Stimulated activated CD4-positive, alpha-beta T cell treated with anti-CD3 and anti-CD28 coated beads, Interleukin-2, amount 100 ng/mL, for 48 hours (primary cell): ENCODE results near the gene GPC6.

Source experiments
- DNase-seq, 2 donors: peaks; one replicate each; pipeline ENCODE4 v3.0.0-alpha.2; 2020

The GPC6 gene

DNA sequence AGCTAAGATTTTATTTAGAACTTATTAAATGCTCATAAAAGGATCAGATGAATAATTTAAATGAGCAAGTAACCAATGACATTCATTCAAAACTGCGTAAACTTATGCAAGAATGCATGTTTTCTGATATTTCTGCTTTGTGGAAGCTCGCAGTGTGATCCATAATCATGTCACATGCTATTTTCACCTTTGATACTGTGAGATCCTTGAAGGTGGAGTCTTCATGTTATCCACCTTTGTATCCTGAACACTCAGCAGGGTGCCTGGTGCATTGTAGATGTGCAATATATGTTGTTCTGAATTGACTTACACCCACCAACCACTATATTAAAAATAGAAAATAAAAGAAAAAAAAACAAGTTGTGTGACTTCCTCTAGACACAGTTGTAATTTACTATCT is 919.4 kb downstream of the GPC6 start:
- no peak for DNase-seq

DNA sequence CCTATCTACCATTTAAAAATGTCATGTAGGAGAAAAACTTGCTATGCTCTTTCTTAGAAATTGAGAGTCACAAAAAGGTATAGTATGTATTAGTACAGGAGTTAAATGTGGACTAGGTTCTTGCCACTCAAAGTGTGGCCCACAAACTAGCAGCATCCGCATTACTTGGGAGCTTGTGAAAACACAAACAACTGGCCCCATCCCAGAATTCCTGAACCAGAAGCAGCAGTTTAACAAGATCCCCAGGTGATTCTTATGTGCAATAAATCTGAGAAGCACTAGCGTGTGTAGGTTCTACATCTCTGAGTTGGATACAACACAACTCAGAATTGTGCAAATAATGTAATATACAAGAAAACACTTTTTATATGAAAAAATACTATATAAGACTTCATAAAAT is 927.0 kb downstream of the GPC6 start:
- DNase-seq, result no peak

DNA sequence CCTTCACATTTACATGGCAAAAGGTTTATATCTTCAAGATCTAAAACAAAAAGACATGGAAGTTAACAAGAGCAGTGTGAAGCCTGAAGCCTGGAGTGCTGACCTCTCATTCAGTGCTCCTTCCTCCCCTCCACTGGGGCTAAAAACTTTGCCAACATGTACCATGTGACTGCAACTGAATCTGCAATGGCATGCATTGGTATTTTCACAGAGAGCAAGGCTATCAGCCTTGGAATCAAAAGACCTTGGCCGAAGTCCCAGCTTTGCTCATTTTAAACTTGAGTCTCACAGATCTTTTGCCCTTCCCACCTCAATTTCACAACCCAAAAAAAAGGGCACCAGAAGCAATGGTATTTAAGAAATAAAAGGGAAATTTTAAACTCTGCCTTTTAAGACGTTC is 927.8 kb downstream of the GPC6 start:
- no peak for DNase-seq

DNA sequence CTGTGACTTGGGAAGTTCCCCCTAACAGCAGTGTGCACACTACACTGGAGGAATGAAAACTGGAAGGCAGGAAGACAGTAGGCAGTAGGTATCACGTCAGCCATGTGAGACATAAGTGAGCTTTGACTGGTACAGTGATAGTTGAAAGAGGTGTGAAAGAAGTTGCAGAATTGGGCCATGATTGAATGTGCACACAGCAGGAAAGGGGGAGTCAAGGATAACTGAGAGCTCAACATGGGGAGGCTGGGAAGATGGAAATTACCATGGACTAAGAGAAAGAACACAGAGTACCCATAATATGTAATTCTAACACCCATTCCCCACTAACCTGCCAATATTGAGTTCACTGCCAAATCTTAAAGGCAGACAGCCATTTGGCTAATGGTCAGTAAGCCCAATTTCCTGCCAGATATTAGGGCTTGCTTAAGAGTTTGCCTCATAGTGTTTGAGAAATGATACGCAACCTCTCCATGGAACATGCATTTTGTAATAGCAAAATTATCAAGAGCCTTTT is 931.2 kb downstream of the GPC6 start:
- no peak for DNase-seq

DNA sequence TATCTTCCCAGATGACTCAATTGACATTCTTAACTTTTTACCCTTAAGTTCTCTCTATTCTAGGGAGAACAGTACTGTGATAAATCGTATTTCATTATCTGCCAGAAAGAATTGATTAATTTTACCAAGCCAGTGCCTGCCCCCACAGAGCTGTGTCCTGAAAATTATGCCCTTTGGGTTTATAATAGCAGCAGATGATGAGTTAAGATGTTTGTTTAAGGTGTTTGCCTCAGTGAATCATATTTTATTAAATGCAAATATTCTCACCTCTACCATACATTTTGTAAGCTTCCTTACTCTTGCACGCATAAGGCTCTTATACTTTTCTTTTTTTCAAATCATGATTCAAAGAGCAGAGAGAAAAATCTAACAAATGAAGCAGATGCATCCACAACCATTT is 934.3 kb downstream of the GPC6 start:
- DNase-seq, result no peak

DNA sequence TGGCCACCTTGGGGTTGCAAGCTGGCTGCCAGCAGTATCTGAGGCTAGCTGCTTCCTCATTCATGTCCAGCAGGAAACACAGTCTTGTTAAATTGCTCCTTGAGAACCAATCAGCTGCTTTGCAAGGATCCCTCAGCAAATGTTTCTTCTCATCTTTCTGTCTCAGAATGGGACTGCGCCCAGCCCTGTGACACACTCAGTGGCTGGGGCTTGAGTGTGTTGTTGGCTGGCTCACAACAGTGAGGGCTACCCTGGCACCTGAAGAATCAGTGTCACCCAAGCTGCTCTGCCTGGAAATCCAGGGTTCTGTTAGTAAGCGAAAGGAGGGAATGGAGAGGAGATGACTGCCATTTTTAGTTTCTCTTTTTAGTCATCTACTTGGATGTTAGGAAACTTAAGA is 935.7 kb downstream of the GPC6 start:
- no peak for DNase-seq

DNA sequence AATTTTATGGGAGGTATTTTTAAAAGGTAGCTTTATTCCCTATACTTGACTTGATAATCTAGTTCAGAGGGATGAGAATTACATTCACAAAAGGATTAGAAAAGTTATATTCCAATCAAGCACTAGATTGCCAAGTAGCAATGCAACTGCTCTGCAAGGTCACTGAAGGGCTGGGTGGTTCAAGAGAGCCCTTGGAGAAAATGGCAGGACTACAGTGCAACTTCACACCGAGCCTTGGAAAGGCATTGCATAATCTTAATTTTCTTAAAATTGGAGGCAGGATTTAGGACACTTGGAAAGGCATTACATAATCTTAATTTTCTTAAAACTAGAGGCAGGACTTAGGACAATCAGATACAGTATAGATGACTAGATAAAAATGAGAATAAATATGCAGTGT is 936.9 kb downstream of the GPC6 start:
- no peak for DNase-seq

DNA sequence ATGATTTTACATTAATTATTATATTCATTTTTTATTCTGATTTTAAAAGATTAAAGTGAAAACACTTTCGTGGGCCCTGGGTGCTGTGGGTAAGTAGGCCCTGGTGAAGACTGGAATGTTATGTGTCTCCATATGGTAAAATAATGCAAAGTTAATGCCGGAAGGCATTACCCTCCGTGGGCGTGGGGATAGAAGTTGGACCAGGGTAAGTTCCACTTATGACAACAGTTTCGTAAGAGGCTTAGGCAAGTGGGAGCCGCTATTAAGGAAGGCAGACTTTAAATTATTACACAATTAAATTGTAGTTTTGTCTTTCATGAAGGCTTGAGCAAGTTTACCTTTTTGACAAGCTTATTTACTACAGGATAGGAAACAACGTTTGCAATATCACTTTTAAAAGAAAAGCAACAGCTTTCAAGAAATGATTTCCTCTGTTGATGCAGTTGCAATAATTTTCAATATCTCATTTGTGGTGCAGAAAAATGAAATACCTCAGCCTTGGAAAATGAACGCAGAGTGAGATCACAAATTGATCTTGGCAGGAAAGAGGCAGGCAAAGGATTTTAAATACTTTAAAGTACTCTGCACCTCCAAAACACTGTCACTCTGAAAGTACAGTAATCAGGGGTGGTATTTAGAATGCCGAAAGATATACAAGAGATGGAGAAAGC is 942.3 kb downstream of the GPC6 start:
- no peak for DNase-seq

DNA sequence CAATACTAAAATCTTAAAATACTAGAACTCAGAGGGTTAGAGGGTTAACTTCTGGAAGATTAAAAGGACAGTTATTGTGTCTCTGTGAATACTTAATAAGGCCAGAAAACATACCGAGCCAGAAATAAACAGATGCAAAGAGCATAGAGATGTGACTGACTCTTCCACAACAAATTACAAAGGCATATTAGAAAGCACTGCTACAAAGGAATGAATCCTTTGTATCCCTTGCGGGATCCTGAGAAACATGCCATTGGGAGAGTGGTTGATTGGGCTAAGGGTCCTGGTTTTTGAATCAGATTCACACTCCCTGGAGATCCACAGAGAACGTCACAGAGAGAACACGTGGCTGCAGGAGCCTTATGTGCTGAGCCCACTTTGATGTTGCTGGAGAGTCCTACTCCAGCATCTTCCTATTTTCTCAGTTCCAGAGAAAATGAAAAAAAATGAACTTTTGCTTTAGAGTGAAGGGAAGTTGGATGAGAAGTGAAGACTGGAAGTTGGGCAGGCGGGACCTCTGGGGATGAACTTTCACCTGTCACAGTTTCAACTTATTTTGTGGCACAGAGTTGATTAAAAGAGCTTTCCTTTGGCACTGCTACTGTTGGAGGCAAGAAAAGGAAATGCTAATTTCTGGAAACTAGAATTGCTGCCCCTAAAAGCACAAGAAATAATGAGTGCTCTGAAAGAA is 943.0 kb downstream of the GPC6 start:
- DNase-seq, result no peak

DNA sequence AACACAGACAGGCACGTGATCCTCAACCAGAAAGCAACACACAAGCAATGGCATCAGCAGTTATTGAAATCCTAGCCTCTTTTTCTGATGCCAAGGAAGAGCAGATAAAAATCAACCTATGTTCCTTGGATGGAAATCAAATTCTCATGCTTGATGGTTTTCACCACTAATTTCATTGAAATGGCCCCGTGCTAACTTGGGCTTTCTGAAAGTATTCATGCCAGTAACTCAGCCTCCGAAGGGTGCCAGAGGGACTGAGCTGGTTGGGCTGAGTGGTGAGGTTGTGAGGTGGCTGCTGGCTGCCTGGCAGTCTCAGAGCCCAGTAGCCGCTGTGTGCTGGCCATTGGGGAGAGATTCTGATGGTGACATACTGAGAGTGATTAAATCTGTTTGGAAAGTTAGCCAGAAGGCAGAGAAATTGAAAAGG is 943.6 kb downstream of the GPC6 start:
- no peak for DNase-seq

DNA sequence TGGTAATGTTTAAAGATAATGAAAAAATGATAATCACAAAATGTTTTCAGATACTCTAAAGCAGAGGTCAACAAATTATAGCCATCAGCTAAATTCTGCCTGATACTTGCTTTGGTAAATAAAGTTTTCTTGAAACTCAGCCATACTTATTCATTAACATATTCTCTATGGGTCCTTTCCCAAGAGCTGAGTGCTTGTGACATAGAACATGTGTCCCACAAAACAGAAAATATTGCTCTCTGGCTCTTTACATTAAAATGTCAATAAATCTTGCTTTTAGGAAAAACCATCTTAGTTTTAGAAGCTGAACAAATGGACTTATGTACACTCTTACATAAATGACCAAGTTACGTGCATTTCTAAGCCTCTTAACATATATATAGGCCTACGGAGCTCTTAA is 945.8 kb downstream of the GPC6 start:
- DNase-seq, result no peak

DNA sequence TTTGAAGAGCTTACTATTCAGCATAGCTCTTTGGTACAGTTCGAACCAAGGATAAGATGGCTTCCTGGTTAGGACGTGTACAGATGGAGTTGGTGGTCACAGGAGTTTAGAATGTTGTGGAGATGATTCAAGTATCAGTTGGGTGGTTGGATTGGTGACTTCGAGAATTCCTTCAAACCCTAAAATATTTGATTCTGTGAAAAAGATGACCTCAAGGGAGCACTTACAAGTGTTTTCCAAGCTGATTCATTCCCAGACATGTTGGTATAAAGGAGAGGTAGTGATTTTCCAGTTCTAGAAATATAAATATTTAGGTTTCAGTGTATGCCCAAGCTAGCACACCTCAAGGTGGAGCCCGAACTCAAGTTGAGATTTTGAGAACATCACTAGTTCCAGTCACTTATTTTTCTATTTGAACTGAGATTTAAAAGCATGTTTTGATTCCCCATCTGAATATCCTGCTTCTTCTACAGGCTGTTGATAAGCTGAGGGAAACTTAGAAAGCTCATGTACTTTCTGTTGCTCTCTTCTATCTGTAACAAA is 946.8 kb downstream of the GPC6 start:
- no peak for DNase-seq

DNA sequence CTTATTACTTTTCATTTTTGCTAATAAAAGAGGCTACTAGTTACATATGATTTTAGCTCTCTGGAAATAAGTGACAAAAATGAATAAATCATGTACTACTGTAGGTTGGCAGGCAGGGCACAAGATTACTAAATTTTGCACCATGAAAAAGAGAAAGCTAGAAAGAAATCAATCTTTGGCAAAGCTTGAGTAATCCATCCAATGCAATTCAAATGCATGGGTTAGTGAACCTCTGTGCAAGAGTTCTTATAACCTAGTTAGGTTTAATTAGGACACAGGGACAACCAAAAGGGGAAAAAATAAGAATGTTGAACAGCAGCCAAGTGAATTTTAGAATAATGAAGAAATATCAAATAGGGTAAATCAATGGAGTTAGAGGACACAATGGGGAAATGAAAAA is 947.4 kb downstream of the GPC6 start:
- DNase-seq, result no peak

DNA sequence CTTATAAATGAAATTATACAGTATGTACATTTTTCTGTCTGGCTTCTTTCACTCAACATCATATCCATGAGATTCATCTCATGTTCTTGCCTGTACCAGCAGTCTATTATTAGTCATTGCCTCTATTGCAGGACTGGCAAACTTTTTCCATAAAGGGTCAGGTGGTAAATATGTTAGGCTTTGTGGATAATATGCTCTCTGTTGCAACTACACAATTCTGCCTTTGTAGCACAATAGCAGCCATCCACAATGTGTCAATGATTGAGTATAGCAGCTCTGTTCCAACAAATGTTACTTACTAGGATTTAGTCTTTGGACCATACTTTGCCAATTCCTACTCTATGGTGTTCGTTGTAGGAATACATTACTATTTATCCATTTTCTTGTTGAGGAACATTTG is 948.5 kb downstream of the GPC6 start:
- no peak for DNase-seq

DNA sequence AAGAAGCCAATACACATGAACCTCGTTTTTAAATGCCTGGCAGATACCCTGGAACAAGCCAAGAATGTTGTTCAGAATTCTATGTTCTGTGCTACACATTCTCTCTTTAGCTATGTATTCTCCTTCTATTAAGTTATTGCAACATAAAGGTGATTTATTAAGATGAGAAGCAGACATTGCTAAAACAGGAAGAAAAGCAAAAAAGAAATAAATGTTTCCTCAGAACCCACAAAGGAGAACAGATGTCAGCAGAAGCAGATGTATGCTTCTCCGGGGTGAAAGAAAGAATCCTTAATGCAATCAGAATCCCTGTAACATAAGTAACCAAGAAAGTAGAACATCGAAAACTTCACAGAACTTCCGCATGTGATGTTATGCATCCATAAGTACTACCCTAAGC is 950.0 kb downstream of the GPC6 start:
- DNase-seq, result no peak

DNA sequence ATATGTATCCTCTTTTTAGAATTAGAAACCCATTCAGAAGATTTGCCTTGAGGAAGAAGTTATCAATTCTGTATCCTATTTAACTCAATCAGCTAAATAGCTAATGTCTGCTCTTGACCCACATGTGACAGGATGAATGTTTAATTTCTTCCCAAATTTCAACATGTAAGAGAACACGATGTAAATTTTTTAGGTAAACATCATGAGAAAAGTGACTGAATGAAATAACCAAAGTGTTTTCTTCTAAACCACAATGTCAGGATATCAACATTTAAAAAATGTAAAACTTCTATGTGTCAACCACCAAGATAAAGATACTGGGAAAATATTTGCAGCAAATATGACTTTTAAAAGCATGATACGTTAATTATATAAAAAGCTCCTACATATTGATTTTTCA is 950.4 kb downstream of the GPC6 start:
- DNase-seq, result no peak

DNA sequence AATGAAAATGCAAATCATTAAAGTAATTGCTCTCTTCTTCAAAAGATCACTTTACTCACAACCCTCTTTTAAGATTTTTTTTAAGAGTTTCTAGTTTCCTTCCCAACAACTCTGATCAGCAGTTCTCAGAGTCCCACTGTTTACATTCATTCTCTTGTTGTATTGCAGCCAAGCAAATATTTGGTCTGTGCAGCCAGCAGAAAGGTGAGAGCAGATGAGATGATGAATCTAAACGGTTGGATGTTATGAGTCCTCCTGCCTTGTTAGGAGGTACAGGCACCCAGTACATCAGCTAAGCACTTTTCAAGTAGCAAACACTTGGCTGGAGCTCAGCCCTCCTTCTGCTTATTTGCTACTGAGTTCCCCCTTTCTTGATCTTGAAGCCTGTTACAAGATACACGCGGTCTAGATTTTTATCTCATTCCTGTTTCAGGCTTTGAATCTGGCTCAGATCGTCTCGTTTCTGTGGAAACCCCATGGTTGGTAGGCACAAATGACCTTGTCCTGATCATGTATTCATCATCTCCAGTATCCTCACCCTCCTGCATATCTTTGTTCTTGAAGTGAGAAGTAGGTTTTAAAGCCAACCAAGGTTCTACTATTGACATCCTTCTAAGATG is 952.1 kb downstream of the GPC6 start:
- DNase-seq, result no peak

DNA sequence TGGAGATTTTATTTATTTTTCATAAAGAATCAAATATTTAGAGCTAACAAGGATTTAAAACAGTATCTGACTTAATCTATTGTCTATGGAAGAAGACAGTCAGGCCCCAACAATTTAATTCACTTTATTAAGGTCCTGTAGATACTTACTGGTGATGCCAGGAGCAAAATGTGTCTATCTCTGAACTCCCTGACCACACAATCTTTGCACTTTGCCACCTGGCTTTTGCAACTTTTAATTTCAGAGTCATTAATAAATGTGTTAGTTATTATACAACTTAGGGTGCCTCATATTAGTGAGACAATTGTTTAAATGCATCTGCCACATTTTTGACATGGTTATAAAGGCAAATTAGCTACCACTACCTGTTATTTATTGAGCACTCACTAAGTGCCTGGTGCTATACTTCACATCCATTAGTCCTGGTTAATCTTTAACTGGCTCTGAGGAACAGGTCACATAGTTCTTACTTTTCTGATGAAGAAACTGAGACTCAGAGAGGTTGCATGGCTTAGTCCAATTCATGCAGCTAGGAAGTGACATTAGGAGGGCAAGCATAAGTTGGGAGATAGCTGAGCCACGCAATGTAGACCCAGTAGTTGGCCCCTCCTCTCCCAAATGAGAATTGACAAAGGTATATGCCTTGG is 955.0 kb downstream of the GPC6 start:
- no peak for DNase-seq

DNA sequence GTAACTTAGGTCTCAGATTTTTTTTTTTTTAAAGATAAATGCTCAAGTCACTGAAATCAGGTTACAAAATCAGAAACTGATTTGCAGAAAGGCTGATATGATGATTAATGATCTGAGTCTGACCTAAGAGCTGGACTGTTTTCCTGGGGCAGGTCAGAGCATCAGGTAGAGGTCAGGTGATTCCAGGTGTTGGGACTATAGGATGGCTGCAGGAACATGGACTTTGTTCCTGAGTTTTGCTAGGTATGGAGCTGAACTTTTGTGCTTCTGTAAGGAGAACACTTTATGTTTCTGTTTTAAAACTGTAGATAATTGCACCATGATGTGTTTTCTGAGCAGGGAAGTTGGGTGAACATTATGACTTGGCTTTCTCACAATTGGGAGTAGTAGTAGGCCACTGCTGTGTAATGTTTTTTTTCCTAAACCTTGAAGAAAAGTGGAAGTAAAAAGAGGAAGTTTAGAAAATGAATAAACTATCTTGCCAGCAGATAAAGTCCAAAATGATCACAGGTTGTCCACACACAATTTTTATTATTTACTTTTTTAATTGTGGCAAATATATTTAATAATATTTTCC is 955.7 kb downstream of the GPC6 start:
- no peak for DNase-seq

DNA sequence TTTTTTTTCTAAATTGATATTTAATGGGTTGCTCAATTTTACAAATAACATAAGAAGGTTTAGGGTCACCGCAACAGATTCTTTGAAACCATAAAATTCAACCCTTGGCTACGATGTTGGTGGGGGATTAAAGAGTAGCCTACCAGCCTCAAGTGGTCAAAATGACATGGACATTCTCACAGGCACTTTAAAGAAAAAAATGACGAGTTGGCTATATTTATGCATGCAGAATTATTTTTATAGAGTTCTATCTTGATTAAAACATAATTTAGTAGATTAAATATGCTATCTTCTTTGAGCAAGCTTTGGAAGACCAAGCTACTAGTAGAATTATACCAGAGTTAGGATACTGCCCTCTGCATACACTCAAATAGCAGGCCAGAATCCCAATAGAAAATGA is 959.9 kb downstream of the GPC6 start:
- DNase-seq, result no peak

DNA sequence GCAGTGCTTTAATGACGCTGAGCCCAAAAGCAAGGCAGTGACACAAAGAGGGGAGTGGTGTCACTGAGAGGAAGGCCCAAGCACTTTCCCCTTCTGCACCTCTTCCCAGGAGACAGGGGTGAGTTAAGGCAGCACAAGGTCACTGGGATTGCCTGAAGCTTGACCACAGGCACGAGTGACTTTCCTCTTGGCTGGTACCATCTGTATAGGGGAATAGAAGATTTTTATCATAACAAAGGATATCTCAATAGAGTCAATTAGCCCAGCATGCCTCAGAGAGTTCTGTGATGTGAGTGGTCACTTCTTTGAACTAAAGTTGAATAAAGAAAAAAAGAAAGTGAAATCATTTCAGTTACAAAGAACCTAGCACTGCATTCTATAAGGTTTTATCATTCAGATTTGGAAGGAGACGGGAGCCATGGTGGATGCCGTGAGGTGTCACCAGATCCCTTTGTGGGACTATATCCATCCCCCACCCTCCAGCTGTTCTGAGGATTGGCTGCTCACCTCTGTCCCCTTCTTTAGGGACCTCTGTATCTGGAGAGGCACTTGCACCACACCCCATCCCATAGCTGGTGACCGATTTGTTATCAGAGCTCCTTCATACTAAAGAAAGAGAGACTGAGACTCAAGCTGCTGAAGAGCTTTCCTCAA is 961.7 kb downstream of the GPC6 start:
- DNase-seq, result no peak

DNA sequence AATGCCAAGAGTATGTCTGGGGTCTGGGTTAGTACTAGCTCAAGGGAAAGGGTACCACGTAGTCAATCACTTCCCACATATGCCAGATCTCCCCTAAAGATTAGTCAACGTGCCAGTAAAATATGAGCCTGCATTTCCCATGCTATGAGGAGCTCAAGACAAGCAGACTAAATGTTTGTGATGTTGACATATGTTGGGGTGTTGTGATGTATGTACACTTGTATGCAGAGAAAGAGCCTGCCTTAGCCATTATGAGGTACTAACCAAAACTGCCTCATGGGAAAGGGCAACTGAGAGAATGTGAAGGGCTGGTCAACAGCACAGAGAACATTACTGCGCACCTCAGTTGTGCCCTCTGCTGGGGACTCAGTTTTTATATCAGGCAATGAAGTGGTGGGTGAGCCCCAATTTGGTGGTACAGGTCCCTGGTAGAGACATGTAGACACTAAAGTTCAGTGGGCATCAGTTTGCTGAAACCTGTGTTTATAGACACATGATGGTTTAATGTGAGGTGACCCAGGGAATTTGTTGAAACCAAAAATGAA is 965.9 kb downstream of the GPC6 start:
- peak; percentile 9 to 16 for DNase-seq
